ENCODE data around the gene HSD17B7.

Gene HSD17B7

GRCh38 chr1:162861625-162862024 is 71.1 kb downstream of the HSD17B7 start:
- DNase-seq: no peak

Data from activated CD4-positive, alpha-beta T cell treated with anti-CD3 and anti-CD28 coated beads for 4 hours (primary cell).